Esophagus squamous epithelium (tissue), 4 donors: ENCODE measurements around the gene OSBPL10.

Experiments used
- CTCF ChIP-seq, 6 experiments: fragments of 450-650 bp in 4 of 6; fragments of 200-600 bp in 2 of 6; sonication (generic) in 2 of 6; IDR thresholded peaks; one replicate each; pipeline ENCODE4 v1.5.1; 2016 to 2019; ENCODE audit warnings: antibody characterized with exemption in 6 of 6, mild to moderate bottlenecking in 4 of 6, moderate library complexity in 4 of 6
- POLR2A ChIP-seq, 4 donors: fragments of 450-650 bp; IDR thresholded peaks; one replicate each; pipeline ENCODE4 v1.6.1; 2017; ENCODE audit warnings: antibody characterized with exemption in 4 of 4, mild to moderate bottlenecking in 4 of 4, moderate library complexity in 3 of 4

- no peak for TF ChIP-seq CTCF (IDR thresholded peaks at IDR 0.05)
- no peak for TF ChIP-seq POLR2A (IDR thresholded peaks at IDR 0.05)
These were observed 304.5 kb downstream of the OSBPL10 start for GRCh38 chr3:31676556-31676955.
